ENCODE measurements around the gene DSPP.

DNA sequence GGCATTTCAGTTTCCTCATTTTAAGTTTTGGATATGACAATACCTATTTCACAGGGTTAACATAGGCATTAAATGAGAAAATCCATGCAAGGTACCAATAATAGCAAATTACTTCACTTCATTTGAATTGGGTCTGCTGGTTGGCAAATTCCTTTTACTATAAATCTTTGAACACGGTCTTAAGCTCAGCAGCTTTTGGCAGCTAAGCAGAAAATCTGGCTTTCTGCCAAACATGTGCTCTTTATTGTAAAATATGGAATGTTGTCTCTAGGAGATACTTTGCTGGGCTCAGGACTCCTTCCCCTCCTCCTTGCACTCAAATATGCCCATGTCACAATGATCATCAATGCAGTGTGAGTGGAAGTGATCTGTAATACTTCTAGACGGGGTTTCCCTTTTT, 24.9 kb downstream of the DSPP start:
- no peak for TF ChIP-seq POLR2A (IDR thresholded peaks at IDR 0.05; ENCODE audit: low read depth, low read length)
- TF ChIP-seq TAF1 (IDR thresholded peaks at IDR 0.05; ENCODE audit: borderline replicate concordance, low read depth, low read length): no peak
- TF ChIP-seq POLR2AphosphoS5 (IDR thresholded peaks at IDR 0.05; ENCODE audit: low read depth, low read length): no peak

Data from GM12892 (cell line).